Peyer's patch (tissue), 4 donors: ENCODE results near the gene KRT4.

Experiments
- CTCF ChIP-seq, 6 experiments: fragments of 450-650 bp in 4 of 6; fragments of 200-600 bp in 2 of 6; sonication (generic) in 1 of 6; IDR thresholded peaks; one replicate each; pipeline ENCODE4 v1.5.1; 2017 to 2019; ENCODE audit warnings: antibody characterized with exemption in 6 of 6, mild to moderate bottlenecking in 3 of 6, moderate library complexity in 1 of 6
- POLR2A ChIP-seq, 2 donors: fragments of 450-650 bp; IDR thresholded peaks; one replicate each; pipeline ENCODE4 v1.5.1; 2017; ENCODE audit warnings: antibody characterized with exemption in 2 of 2, mild to moderate bottlenecking in 2 of 2, moderate library complexity in 2 of 2

GRCh38 chr12:52795694-52796428, 18.1 kb downstream of the KRT4 start, which contains the start of gene KRT3:
- TF ChIP-seq POLR2A (IDR thresholded peaks at IDR 0.05) (no peak), CTCF (IDR thresholded peaks at IDR 0.05) (no peak)
